ENCODE results near the gene VWA8.

DNA sequence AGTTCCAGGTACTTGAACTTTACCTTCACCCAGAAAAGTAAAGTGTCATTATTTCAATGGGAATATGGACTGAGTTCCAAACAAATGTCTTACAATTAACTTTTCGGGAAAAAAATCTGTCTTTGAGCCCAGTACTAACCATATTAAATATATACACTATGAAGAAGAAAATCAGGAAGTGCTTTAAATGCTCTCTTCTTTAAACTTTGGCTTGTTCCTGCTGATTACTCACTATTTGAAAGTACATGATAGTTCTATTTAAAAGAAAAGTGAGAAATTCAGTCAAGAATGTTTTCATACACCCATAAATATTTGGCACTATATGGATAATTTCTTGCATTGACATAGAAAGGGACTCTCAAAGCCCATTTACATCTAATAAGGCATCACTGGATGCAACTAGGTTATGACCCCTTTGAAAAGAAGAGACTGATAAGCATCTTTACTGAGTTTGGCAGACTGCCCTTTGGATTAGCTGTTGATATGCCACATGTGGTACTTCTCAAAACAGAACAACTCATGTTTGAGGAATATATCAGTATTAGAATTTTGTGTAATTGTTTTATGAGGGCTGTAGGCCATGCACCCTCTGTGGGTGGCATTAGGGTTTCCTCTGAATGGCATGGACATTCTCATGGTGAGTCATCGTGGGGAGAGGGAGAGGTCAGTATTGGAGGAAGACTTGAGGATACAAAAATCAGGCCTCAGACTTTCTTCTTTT is 25.0 kb upstream of the VWA8 start:
- TF ChIP-seq, protein P1, sequence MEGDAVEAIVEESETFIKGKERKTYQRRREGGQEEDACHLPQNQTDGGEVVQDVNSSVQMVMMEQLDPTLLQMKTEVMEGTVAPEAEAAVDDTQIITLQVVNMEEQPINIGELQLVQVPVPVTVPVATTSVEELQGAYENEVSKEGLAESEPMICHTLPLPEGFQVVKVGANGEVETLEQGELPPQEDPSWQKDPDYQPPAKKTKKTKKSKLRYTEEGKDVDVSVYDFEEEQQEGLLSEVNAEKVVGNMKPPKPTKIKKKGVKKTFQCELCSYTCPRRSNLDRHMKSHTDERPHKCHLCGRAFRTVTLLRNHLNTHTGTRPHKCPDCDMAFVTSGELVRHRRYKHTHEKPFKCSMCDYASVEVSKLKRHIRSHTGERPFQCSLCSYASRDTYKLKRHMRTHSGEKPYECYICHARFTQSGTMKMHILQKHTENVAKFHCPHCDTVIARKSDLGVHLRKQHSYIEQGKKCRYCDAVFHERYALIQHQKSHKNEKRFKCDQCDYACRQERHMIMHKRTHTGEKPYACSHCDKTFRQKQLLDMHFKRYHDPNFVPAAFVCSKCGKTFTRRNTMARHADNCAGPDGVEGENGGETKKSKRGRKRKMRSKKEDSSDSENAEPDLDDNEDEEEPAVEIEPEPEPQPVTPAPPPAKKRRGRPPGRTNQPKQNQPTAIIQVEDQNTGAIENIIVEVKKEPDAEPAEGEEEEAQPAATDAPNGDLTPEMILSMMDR (IDR thresholded peaks at IDR 0.05 in 8 of 11, conservative IDR thresholded peaks at IDR 0.05 in 3 of 11): no peak
- TF ChIP-seq POLR2AphosphoS5 (IDR thresholded peaks at IDR 0.05): no peak
- no peak for TF ChIP-seq POLR2A (IDR thresholded peaks at IDR 0.05)
